T47D (cell line): Measurements from ENCODE around the gene CORO2A.
"Not testable (repeated sequence)": the region's sequence is repeated elsewhere in the genome, so short reads cannot be mapped to it uniquely, and the experiment has no call there.

Experiments used
- DNase-seq, 2 experiments: peaks; one replicate each; pipeline versions ENCODE4 v3.0.0 to v3.0.0-alpha.2; 2011 to 2012; ENCODE audit warnings: low read depth in 1 of 2, low spot score in 1 of 2
- JUND ChIP-seq: IDR thresholded peaks from 2 replicates; pipeline ENCODE4 v1.6.1; 2012; ENCODE audit warnings: low read depth
- in situ Hi-C: cut with HindIII; loops from 2 replicates; pipeline ENCODE4 v1.10.0; 2016; ENCODE audit warnings: low sequenced_read_pairs, low pct_unique_long_range_greater_than_20kb

Gene CORO2A

GRCh38 chr9:98094316-98094715, 98.1 kb downstream of the CORO2A start:
- in situ Hi-C loops = no loop called here
- no peak for TF ChIP-seq JUND
- no peak for DNase-seq

- in situ Hi-C loops = no loop called here
- no peak for TF ChIP-seq JUND
- no peak for DNase-seq
Measured at GRCh38 chr9:98092613-98092931, 99.9 kb downstream of the CORO2A start.

- no peak for DNase-seq
- in situ Hi-C loops = no loop called here
- no peak for TF ChIP-seq JUND
Measured at GRCh38 chr9:98091735-98092612, 100.5 kb downstream of the CORO2A start.

- in situ Hi-C loops, DNase-seq: not testable (repeated sequence)
Measured at GRCh38 chr9:98090674-98091073, 101.8 kb downstream of the CORO2A start.

- no peak for TF ChIP-seq JUND
- no peak for DNase-seq
- in situ Hi-C loops = no loop called here
Measured at GRCh38 chr9:98087420-98088354, 104.8 kb downstream of the CORO2A start.

- no peak for TF ChIP-seq JUND
- in situ Hi-C loops = no loop called here
- DNase-seq = no peak
Measured at GRCh38 chr9:98086461-98086860, 106.0 kb downstream of the CORO2A start.

- in situ Hi-C loops = no loop called here
- no peak for DNase-seq
- TF ChIP-seq JUND = no peak
Measured at GRCh38 chr9:98085944-98086343, 106.5 kb downstream of the CORO2A start.

GRCh38 chr9:98085058-98085457, 107.4 kb downstream of the CORO2A start:
- no peak for DNase-seq
- in situ Hi-C loops = no loop called here
- TF ChIP-seq JUND = no peak

- TF ChIP-seq JUND = no peak
- in situ Hi-C loops = no loop called here
- DNase-seq = no peak
Measured at GRCh38 chr9:98084396-98084795, 108.0 kb downstream of the CORO2A start.

- in situ Hi-C loops = no loop called here
- no peak for DNase-seq
- no peak for TF ChIP-seq JUND
Measured at GRCh38 chr9:98083566-98084183, 108.8 kb downstream of the CORO2A start.

GRCh38 chr9:98083061-98083501, 109.4 kb downstream of the CORO2A start:
- in situ Hi-C loops = no loop called here
- no peak for DNase-seq
- no peak for TF ChIP-seq JUND

GRCh38 chr9:98081477-98082219, 110.8 kb downstream of the CORO2A start:
- no peak for TF ChIP-seq JUND
- in situ Hi-C loops = no loop called here
- DNase-seq = no peak
